GM18861 (cell line): Measurements from ENCODE around the gene PHOSPHO1.

ENCODE experiments used
- ATAC-seq: cut with Tn5 transposase; IDR thresholded peaks from one replicate; pipeline ENCODE4 v1.9.1; 2021; ENCODE audit not compliant: unreplicated experiment

The PHOSPHO1 gene

GRCh38 chr17:49244839-49245238 is 14.3 kb upstream of the PHOSPHO1 start:
- ATAC-seq = no peak

- ATAC-seq = no peak
Observed at GRCh38 chr17:49242813-49243212, 12.2 kb upstream of the PHOSPHO1 start.

GRCh38 chr17:49241692-49242397 is 11.3 kb upstream of the PHOSPHO1 start:
- no peak for ATAC-seq

- no peak for ATAC-seq
Observed at GRCh38 chr17:49241040-49241439, 10.5 kb upstream of the PHOSPHO1 start.

GRCh38 chr17:49240619-49241018 is 10.0 kb upstream of the PHOSPHO1 start:
- no peak for ATAC-seq

- no peak for ATAC-seq
Observed at GRCh38 chr17:49239963-49240362, 9.4 kb upstream of the PHOSPHO1 start.

GRCh38 chr17:49235896-49236295 is 5.3 kb upstream of the PHOSPHO1 start:
- no peak for ATAC-seq

GRCh38 chr17:49234509-49235080 is 4.0 kb upstream of the PHOSPHO1 start:
- no peak for ATAC-seq

- ATAC-seq = no peak
Observed at GRCh38 chr17:49231563-49231894, 942 bp upstream of the PHOSPHO1 start.

GRCh38 chr17:49229805-49230600 is 584 bp downstream of the PHOSPHO1 start:
- ATAC-seq = no peak

- ATAC-seq = no peak
Observed at GRCh38 chr17:49229076-49229804, 1.3 kb downstream of the PHOSPHO1 start.

GRCh38 chr17:49227436-49228261 is 2.9 kb downstream of the PHOSPHO1 start:
- no peak for ATAC-seq

GRCh38 chr17:49226771-49227435 is 3.7 kb downstream of the PHOSPHO1 start:
- ATAC-seq = no peak

GRCh38 chr17:49225554-49226236 is 4.9 kb downstream of the PHOSPHO1 start:
- ATAC-seq = no peak

GRCh38 chr17:49224997-49225337 is 5.6 kb downstream of the PHOSPHO1 start:
- ATAC-seq = no peak

GRCh38 chr17:49224198-49224996 is 6.2 kb downstream of the PHOSPHO1 start:
- no peak for ATAC-seq

GRCh38 chr17:49223517-49224197 is 6.9 kb downstream of the PHOSPHO1 start:
- no peak for ATAC-seq

- ATAC-seq = no peak
Observed at GRCh38 chr17:49223168-49223516, 7.4 kb downstream of the PHOSPHO1 start.
